Fibroblast of skin of left biceps (primary cell): ENCODE measurements around the gene UBXN1.
"Not testable (repeated sequence)": the region's sequence is repeated elsewhere in the genome, so short reads cannot be mapped to it uniquely, and the experiment has no call there.

Source experiments
- DNase-seq, 2 experiments: peaks; one replicate each; pipeline ENCODE4 v3.0.0-alpha.2; 2013; ENCODE audit warnings: low read depth in 2 of 2

The UBXN1 gene

DNA sequence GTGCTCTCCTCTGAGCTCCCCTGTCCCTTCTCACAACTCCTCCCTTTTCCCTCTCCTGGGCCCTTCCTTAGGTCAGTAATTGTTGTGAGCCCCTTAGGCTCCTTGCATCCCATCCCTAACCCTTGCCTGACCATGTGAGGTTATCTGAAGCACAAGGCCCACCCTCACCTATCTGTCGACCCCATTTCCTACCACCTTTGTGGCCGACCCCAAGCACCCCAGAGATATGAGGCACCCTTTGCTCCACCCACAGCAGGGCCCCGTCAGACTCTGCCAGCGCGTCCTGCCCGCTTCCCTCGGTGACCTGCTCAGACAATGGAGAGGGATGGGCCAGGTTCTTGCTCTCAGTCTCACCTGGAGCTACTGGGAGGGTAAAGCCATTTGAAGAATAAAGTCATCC, 29.9 kb upstream of the UBXN1 start:
- no peak for DNase-seq

GRCh38 chr11:62708392-62708791, 29.5 kb upstream of the UBXN1 start:
- no peak for DNase-seq

- no peak for DNase-seq
Observed at GRCh38 chr11:62707277-62707861, 28.5 kb upstream of the UBXN1 start, which contains the start of the genes BSCL2 and GNG3. Gene BSCL2, minus strand, starts transcription at chr11:62707424. Its CDS starts 229 bp downstream, at chr11:62707195. Gene GNG3, plus strand, starts transcription at chr11:62707676. Its CDS starts 620 bp downstream, at chr11:62708296.

DNA sequence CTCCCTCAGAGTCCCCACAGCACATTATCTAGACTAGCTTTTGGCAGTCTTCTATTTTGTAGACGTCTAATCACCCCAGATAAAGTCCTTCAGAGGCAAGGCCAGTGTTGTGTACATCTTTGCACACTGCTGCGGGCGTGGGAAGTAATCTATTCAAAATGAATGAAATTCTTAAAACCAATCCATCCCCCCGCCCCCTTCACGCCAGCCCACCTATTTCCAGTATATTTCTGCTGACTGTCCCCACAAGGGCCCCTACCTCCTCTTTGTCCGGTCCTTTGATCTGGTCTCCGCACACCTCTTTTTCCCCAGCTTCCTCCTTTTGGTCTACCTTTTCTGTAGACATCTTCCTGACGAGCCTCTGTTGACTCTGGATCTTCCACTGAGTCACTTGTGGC, 28.0 kb upstream of the UBXN1 start:
- no peak for DNase-seq

GRCh38 chr11:62705880-62706849, 27.3 kb upstream of the UBXN1 start:
- DNase-seq, result peak; percentile 77 to 80

GRCh38 chr11:62705413-62705812, 26.5 kb upstream of the UBXN1 start:
- no peak for DNase-seq

DNA sequence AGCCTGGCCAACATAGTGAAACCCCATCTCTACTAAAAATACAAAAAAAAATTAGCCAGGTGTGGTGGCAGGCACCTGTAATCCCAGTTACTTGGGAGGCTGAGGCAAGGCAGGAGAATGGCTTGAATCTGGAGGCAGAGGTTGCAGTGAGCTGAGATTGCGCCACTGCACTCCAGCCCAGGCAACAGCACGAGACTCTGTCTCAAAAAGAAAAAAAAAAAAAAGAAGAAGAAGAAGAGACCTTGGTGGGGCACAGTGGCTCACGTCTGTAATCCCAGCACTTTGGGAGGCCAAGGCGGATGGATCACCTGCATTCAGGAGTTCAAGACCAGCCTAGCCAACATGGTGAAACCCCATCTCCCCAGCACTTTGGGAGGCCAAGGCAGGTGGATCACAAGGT, 25.0 kb upstream of the UBXN1 start:
- not testable (repeated sequence) for DNase-seq

DNA sequence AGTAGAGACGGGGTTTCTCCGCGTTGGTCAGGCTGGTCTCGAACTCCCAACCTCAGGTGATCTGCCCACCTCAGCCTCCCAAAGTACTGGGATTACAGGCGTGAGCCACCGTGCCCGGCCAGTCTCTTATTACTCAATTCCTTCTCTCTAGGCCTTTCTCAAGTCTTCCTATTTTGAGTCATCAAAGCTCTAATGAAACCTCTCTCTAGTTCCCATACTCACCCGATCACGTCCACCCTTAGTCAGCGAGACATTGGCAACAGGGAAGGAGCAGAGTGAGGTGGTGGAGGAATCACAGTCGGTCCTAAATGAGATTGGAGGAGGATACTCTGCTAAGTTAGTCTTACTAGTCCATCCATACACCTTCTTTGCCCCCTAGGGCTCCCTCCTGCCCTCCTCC, 23.4 kb upstream of the UBXN1 start:
- DNase-seq, result no peak

DNA sequence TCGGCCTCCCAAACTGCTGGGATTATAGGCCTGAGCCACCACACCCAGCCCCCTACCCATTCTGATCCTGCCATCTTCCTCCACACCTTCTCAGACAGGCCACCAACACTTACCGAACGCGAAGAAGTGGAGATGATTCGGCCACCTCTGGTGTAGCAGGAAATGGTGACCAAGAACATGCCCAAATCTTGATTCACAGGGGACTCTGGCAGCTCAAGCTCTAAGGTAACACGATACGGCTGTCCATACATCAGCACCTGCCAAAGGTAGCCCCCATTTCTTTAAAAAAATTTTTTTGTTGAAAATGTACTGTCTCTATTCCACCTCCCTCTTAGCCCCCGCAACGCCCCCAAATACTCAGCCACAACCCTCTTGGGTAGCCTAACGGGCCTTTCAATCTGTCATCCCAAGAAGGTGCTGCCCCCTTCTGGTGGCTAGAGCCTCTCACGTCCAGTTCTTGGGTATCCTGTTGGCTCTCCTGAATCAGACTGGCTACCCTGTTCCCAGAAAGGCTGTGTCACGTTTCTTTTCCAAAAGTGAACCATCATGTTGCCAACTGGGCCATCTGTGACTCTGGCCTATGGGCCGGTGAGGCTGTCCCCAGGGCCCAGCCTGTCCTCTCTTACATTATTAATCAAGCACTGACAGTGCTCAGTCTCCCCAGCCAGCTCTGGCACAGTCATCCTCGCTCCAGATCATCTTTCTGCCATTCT, 15.7 kb upstream of the UBXN1 start:
- no peak for DNase-seq

GRCh38 chr11:62693624-62694023, 14.8 kb upstream of the UBXN1 start:
- DNase-seq, result not testable (repeated sequence)

DNA sequence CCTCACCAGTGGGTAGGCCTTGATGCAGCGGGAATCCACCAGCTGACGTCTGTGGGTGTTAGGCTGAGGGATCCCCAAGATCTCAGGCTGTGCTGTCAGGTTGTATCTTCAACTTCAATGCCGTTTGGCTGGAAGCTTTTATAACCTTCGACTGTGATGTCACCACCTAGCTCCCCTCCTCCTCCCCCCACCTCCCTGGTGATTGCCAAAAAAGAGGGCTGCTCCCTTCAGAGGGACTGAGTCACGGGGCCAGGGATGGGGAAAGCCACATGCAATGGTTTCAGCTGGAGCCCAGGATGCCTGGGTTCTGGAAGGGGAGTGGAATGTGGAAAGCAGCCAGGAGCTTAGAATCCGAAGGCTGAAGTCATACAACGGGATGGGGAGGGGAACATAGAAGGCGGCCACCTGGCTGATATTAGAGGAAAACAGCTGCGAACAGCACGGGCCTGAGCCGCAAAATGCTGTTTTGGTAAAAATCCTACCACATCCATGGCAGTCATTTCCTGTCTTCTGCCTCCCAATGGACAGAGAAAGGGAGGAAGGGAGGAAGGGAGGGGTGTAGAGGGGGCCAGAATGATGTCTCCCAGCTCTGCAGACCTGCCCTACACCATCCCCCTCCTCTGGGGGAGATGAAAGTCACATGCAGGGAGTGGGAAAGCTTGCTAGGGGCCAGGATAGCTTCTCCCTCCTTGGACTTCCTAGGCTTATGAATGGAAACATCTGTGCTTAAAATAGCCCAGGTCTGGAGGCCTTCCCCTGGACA, 10.7 kb upstream of the UBXN1 start, which contains the start of gene LRRN4CL:
Gene LRRN4CL, minus strand, starts transcription at position 110 of the 763 bp plus-strand sequence. CDS start 1,022 bp downstream, outside the sequence.
- peak; percentile 97 for DNase-seq

DNA sequence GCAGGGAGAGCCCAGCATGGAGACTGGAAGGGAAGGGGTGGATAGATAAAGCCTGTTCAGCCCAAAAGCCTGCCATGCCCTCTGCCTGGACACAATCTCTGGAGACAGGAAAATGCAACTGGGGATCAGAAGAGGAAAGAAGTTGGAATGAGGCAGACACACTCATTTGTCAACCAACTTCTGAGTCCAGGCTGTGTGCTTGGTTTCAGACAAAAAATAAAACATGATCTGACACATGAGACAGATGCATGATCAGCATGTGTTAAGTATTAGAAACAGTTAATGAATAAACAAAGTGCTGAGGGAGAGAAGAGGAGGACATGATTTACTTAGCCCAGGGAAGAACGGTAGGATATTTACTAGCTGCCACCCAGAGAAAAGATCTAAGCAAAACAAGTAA, 9.6 kb upstream of the UBXN1 start:
- DNase-seq, result no peak

DNA sequence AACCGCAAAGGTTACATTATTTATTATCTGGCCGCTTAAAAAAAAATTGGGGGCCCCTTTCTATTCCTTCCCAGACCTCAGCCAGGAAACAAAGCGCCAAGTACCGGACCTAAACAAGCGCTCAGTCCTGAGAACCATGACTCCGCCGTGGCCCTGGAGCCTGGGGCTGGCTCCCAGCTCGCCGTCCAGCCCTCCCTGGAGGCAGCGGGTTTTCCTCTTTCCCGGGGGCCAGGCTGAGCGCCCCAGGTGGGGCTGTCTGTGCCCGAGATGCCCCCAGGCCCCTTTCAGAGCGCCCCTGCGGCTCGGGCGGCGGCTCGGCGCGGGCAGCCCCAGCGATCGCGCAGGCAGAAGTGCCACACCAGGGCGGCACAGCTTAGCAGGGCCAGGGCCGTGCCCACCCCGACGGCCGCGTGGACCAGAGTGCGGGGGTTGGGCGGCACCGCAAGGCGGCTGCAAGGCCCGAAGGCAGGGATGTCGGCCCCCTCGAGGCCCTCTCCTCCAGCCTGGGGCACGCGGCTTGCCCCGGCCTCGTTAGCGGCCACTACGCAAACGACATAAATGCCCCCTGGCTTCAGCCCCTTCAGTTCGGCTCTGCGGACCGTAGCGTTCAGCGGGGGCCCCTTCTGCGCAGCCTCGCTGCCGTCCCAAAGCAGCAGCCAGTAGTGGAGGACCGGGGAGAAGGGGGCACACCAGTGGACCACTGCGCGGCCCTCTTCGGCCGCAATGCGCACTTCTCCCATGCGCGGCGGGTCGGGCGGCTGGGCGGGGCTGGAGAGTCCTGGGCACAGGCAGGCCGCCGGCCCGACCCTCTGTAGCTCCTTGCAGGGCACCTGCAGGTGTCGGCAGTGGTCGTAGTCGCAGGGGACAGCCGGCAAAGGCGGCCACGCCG, 8.9 kb upstream of the UBXN1 start:
- DNase-seq, result no peak

DNA sequence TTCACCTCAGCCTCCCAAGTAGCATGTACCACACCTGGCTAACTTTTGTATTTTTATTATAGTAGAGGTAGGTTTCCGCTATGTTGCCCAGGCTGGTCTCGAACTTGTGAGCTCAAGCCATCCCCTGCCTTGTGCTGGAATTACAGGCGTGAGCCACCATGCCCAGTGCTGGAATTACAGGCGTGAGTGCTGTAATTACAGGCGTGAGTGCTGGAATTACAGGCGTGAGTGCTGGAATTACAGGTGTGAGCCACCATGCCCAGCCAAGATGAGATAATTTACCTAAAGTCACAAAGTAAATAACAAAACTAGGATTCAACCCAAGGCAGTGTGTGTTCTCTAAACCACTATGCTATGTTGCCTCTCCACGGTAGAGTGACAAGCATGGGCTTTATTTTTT, 3.6 kb upstream of the UBXN1 start:
- no peak for DNase-seq

DNA sequence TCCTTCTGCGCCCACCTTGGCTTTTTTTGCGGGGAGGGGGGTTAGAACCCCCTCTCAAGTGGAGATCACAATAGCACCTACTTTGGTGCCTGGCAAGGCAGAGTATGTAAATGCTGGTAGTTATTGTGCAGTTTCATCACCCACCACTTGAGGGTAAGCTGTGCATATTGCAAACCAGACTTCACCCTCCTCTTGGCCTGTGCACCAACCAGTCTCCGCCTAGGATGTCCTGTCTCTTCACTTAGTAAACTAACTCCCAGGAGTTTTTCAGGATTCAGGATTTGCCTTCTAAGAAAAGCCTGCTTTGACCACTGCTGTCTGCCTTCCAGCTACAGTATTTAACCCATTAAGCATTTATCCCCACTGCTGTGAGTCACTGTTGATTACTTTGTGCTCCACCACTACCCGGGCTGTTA, 2.0 kb upstream of the UBXN1 start:
- peak in 1 of 2 experiments; percentile 56 for DNase-seq

DNA sequence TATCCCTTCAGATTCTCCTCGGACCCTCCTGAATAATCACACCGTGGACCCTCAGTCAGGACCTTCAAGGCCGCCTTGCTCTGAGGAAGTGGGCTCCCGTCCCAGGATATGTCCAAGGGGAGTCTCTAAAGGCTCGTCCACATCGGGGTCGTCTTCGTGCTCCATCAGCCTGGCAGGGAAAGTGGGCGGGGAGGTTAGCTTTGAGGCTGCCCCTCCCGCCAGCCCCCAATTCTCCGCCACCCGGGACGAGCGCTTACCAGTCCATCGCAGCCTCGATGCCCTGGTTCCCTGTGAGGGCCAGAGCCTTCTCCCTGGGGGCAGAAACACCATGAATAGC, 472 bp downstream of the UBXN1 start:
- no peak for DNase-seq

DNA sequence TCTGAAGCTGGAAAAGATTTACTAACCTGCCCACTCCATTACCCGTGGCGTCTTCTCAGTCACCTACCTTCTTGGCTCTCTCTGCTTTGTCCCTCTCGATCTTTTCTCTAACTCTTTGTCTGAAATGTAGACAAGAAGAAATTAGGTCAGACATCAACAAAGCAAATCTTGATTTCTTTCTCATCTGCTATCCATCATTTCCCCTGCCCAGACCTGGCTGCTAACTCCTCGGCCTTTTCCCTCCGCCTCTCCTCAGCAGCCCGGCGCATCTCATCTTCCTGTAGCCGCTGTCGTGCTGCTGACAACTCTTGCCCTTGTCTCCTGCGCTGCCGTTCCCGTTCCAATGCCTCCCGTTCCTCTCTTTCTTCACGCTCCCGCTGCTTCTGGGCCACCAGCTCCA, 1.2 kb downstream of the UBXN1 start:
- no peak for DNase-seq

DNA sequence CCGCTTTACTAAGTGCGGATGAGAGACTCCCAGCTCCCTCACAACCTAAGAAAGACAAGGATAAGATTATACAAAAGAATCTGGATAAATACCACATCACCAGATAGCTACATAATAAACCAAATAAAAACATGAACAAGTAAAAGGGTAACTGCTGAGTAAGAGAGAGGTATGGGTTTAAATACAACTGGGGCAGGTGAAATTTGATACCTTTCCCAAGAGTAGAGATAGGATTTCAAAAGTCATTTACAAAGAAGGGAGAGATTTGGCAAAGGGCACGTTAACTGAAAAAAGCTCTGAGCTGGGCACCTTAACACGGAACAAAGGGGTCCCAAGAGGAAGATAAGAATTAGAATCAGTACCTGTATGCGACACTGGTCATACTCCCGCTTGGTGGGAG, 1.7 kb downstream of the UBXN1 start:
- DNase-seq, result no peak

DNA sequence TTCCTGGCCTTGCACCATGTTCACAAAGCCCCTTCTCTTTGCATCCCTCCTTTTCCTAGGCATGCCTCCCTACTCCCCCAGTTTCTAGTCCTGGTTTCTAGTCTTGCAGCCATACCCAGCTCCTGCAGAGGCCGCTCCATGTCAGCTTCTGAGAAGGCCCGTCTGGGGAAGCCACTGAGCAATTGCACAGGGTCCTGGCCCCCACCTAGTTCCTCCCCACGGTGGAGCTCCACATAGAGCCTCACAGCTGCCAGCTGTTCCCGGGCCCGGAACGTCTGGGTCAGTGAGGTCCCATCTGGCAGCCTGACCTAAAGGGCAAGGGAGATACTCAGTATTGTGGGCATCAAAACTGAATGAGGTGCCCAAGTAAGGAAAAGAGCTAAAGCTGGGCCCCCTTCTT, 2.2 kb downstream of the UBXN1 start:
- no peak for DNase-seq

GRCh38 chr11:62675415-62675814, 3.5 kb downstream of the UBXN1 start:
- not testable (repeated sequence) for DNase-seq

DNA sequence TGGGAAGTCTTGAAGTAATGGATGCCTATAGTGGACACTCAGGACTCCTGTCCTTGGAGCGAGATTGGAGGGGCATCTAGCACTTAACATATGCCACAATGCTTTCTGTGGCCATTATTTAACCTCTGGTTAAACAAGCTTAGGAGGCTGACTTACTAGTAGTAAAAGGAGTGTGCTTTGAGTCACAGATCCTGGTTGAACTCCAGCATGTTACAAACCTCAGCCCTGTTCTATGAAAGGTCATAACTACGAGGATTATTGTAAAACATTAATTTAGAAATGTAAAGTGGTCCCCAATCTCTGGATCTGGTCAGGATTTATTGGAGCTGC, 5.7 kb downstream of the UBXN1 start:
- no peak for DNase-seq
